GM12878 (cell line): ENCODE measurements around the gene RUNDC3A. TPM values are rescaled to one million over a fixed set of nuclear protein-coding genes. Genes with fewer than 3 reads are reported as not detected.

Experiments
- ATAC-seq: fragments of 200-7000 bp; cut with Tn5 transposase; 3 replicates; pipeline ENCODE4 v1.9.1; 2020; ENCODE audit warnings: mild to moderate bottlenecking, moderate library complexity
- BruUV-seq: library from RNA; stranded (reverse); fragments of 400-500 nt; replicated peaks from 2 replicates; lab custom pipeline; 2021; lab: Mats Ljungman, UMichigan
- CTCF ChIA-PET: fragments of 300-600 bp; sonication (Branson Sonifier 250); formaldehyde crosslinking; extraction: SDS; loops from one replicate; lab custom pipeline; 2021; ENCODE audit warnings: inconsistent platforms; lab: Yijun Ruan, JAX
- POLR2A ChIA-PET: fragments of 350-600 bp; formaldehyde crosslinking; extraction: SDS; loops from one replicate; lab custom pipeline; 2021; ENCODE audit warnings: inconsistent platforms; lab: Charles Lee
- RAD21 ChIA-PET: fragments of 300-600 bp; sonication (Branson Sonifier 250); formaldehyde crosslinking; loops from one replicate; lab custom pipeline; 2023; ENCODE audit warnings: antibody characterized with exemption; ENCODE audit not compliant: unreplicated experiment; lab: Charles Lee
- SMC1A ChIA-PET: fragments of 300-600 bp; sonication (Branson Sonifier 250); formaldehyde crosslinking; loops from one replicate; lab custom pipeline; 2023; ENCODE audit not compliant: unreplicated experiment, uncharacterized antibody; lab: Charles Lee
- DNase-seq: peaks from one replicate; pipeline ENCODE4 v3.0.0-alpha.2; 2011; ENCODE audit warnings: low read depth, low spot score
- FAIRE-seq: peaks from 3 replicates; lab custom pipeline; 2011; peaks lifted over from hg19 to GRCh38; lab: Jason Lieb, UNC
- H2AFZ ChIP-seq: 2 replicates; pipeline ENCODE4 v1.6.0; 2011; ENCODE audit warnings: low read depth, low read length, control low read depth; ENCODE audit not compliant: control insufficient read depth
- H3K27ac ChIP-seq: 2 replicates; pipeline ENCODE4 v1.5.1; 2011; ENCODE audit warnings: control low read depth; ENCODE audit not compliant: control insufficient read depth, insufficient read depth
- H3K27me3 ChIP-seq, 2 experiments: replicated peaks in 1 of 2; 2 replicates each; pipeline versions ENCODE4 v1.6.0 to v1.6.1; 2011; ENCODE audit warnings: low read length in 1 of 2; ENCODE audit not compliant: control insufficient read depth in 2 of 2, insufficient read depth in 2 of 2
- H3K36me3 ChIP-seq, 2 experiments: 2 replicates each; pipeline ENCODE4 v1.5.1; 2011; ENCODE audit warnings: low read length in 1 of 2; ENCODE audit not compliant: control insufficient read depth in 2 of 2, insufficient read depth in 2 of 2
- H3K4me1 ChIP-seq: 2 replicates; pipeline ENCODE4 v1.6.1; 2011; ENCODE audit warnings: mild to moderate bottlenecking, low read length, moderate library complexity, mixed read lengths; ENCODE audit not compliant: control insufficient read depth, insufficient read depth
- H3K4me2 ChIP-seq: 2 replicates; pipeline ENCODE4 v1.6.0; 2011; ENCODE audit warnings: control low read depth; ENCODE audit not compliant: control insufficient read depth, insufficient read depth
- H3K4me3 ChIP-seq: fragments of 200-600 bp; sonication (generic); 2 replicates; pipeline ENCODE4 v1.5.1; 2016
- H3K79me2 ChIP-seq: 2 replicates; pipeline ENCODE4 v1.6.0; 2011; ENCODE audit warnings: low read length; ENCODE audit not compliant: control insufficient read depth, insufficient read depth
- H3K9ac ChIP-seq: 2 replicates; pipeline ENCODE4 v1.8.0; 2011; ENCODE audit warnings: low read length, control low read depth, mixed read lengths; ENCODE audit not compliant: control insufficient read depth, insufficient read depth
- H3K9me3 ChIP-seq: replicated peaks from 3 replicates; pipeline ENCODE4 v1.5.1; 2011; ENCODE audit warnings: mild to moderate bottlenecking, low read length; ENCODE audit not compliant: control insufficient read depth, insufficient read depth
- H4K20me1 ChIP-seq: 2 replicates; pipeline ENCODE4 v1.6.0; 2011; ENCODE audit not compliant: control insufficient read depth, insufficient read depth
- CBFB ChIP-seq: IDR thresholded peaks from 2 replicates; pipeline ENCODE4 v1.6.1; 2016; ENCODE audit warnings: antibody characterized with exemption, low read depth
- CHD4 ChIP-seq: fragments of 200-600 bp; sonication (generic); IDR thresholded peaks from 2 replicates; pipeline ENCODE4 v1.6.1; 2016; ENCODE audit warnings: mild to moderate bottlenecking
- DPF2 ChIP-seq: fragments of 450-650 bp; IDR thresholded peaks from 2 replicates; pipeline ENCODE4 v1.6.1; 2017; ENCODE audit warnings: mild to moderate bottlenecking
- HDAC2 ChIP-seq: fragments of 200-600 bp; sonication (generic); IDR thresholded peaks from 2 replicates; pipeline ENCODE4 v1.6.1; 2017
- IRF3 ChIP-seq: fragments of 450-650 bp; IDR thresholded peaks from 2 replicates; pipeline ENCODE4 v1.6.1; 2014; ENCODE audit warnings: mild to moderate bottlenecking
- MYC ChIP-seq: IDR thresholded peaks from 2 replicates; pipeline ENCODE4 v1.6.1; 2011; ENCODE audit warnings: mild to moderate bottlenecking, low read length, moderate library complexity, inconsistent platforms; ENCODE audit not compliant: insufficient read depth, insufficient replicate concordance, insufficient read length, severe bottlenecking
- PBX3 ChIP-seq: IDR thresholded peaks from 2 replicates; pipeline ENCODE4 v1.6.1; 2011; ENCODE audit warnings: mild to moderate bottlenecking, low read depth, low read length, moderate library complexity; ENCODE audit not compliant: insufficient replicate concordance
- PML ChIP-seq: IDR thresholded peaks from 2 replicates; pipeline ENCODE4 v1.6.1; 2012; ENCODE audit warnings: low read length, inconsistent platforms
- ZBTB11 ChIP-seq: fragments of 450-650 bp; formaldehyde crosslinking; IDR thresholded peaks from 2 replicates; pipeline ENCODE4 v1.5.0; 2022; ENCODE audit warnings: mild to moderate bottlenecking, missing genetic modification characterization
- ZSCAN29 ChIP-seq: fragments of 450-650 bp; IDR thresholded peaks from 2 replicates; pipeline ENCODE4 v1.6.1; 2017; ENCODE audit warnings: mild to moderate bottlenecking, moderate library complexity
- WGBS: methylation state at CpG from one replicate; pipeline ENCODE4 v1.1.6; 2016; ENCODE audit warnings: low lambda C conversion rate; ENCODE audit not compliant: insufficient replicate concordance, insufficient coverage; ENCODE audit errors: missing lambda C conversion rate; 5-methylcytosine and 5-hydroxymethylcytosine counted together
- in situ Hi-C: fragments of 300-500 bp; cut with MboI; formaldehyde crosslinking; loops from 9 replicates; pipeline ENCODE4 v1.14.3; 2018; ENCODE audit warnings: mixed read lengths
- intact Hi-C: fragments of 100-400 bp; cut with micrococcal nuclease; formaldehyde crosslinking; loops from one replicate; pipeline ENCODE4 v1.14.2; 2022; ENCODE audit not compliant: unreplicated experiment
- polyA plus RNA-seq, 11 experiments: library from polyadenylated mRNA; depleted of rRNA in 4 of 11; unstranded in 6 of 11; stranded (reverse) in 5 of 11; fragments of >200 nt; fragmentation: Nextera tagmentation in 4 of 11; fragmentation: Illumina TruSeq in 1 of 11; extraction: Ambion mirVana in 4 of 11; extraction: Trizol in 1 of 11; gene quantifications; 1 replicate in 1 of 11; 2 replicates in 10 of 11; pipeline versions ENCODE4 v1.2.1 to v1.2.3, GENCODE V29; 2011 to 2016; ENCODE audit warnings: inconsistent platforms in 2 of 11, missing spikeins in 2 of 11, low read depth in 1 of 11
- total RNA-seq, 4 experiments: library from RNA; depleted of rRNA in 3 of 4; stranded (reverse); fragments of >200 nt in 3 of 4; fragmentation: Illumina TruSeq in 1 of 4; extraction: Trizol in 1 of 4; gene quantifications; 2 replicates each; pipeline versions ENCODE4 v1.2.1 to v1.2.3, GENCODE V29; 2013 to 2021

RUNDC3A gene
- total and polyA plus RNA-seq, 10 of the 15 experiments (the other 5 are each of a cell fraction or from before 2014, with no cell fraction given): 0.07 to 0.17 TPM; not detected in 8

GRCh38 chr17:44312396-44313104, 4.1 kb downstream of the RUNDC3A start:
- Histone ChIP-seq H3K4me3 (no peak overlapping the region), H3K4me1 (peaks cover 14% of the 10 kb centered on the region), H3K9me3 (no peaks in the 10 kb centered on the region), H3K9ac (no peak overlapping the region), H4K20me1 (0 out of 2 replicates have a peak, but pooled peaks cover 2% of the 10 kb centered on the region), H3K27me3 (peaks cover 7 to 18% of the 10 kb centered on the region in 2 experiments; a peak in 3 of 4 replicates), H3K4me2 (no peak overlapping the region), H3K79me2 (no peaks in the 10 kb centered on the region), H3K27ac (no peak overlapping the region), H2AFZ (no peak overlapping the region), H3K36me3 (no peaks in the 10 kb centered on the region)
- ATAC-seq (no peak), DNase-seq (no peak), FAIRE-seq (no peak)
- intact Hi-C loops (no loop called here), in situ Hi-C loops (no loop called here)
- ChIA-PET POLR2A (no interaction called here), CTCF (no interaction called here), SMC1A (interaction anchor here (0.6 kb wide), 1 partner anchor 28 kb away, joined by 3 read pairs; no protein-coding TSS in a partner anchor), RAD21 (no interaction called here)
- WGBS: 58% methylated on average over 14 of the region's 17 CpGs
- no peak for TF ChIP-seq DPF2
- no peak for TF ChIP-seq PML
- TF ChIP-seq CBFB: no peak
- TF ChIP-seq MYC: no peak
- TF ChIP-seq ZBTB11: no peak
- no peak for TF ChIP-seq HDAC2
- no peak for TF ChIP-seq PBX3
- TF ChIP-seq CHD4: no peak
- TF ChIP-seq ZSCAN29: no peak
- no peak for TF ChIP-seq IRF3
- no TSS peak for BruUV-seq
